ENCODE measurements around the gene CDHR3. TPM values are rescaled to one million over a fixed set of nuclear protein-coding genes. Genes with fewer than 3 reads are reported as not detected.
A peak's percentile ranks its signal among the peaks of the same experiment; 100 is the strongest.

CDHR3 gene
- total RNA-seq, 1 donor from 2014 or later: 1.4 TPM

GRCh38 chr7:106065575-106066500 is 102.8 kb downstream of the CDHR3 start:
- Histone ChIP-seq H2AFZ (replicated peaks) (peak overlapping the region; percentile 38), H3K4me1 (peaks cover 25% of the 10 kb centered on the region), H3K4me3 (no peak overlapping the region), H3F3A (ENCODE audit: low read depth) (peaks cover 11% of the 10 kb centered on the region), H3K4me2 (peak overlapping the region; percentile 42), H3K36me3 (no peaks in the 10 kb centered on the region), H3K79me2 (ENCODE audit: low read depth) (no peaks in the 10 kb centered on the region), H4K20me1 (ENCODE audit: low read depth) (no peaks in the 10 kb centered on the region), H3K27ac (peak overlapping the region; percentile 67), H3K27me3 (no peaks in the 10 kb centered on the region), H3K9me3 (ENCODE audit: low read depth) (no peaks in the 10 kb centered on the region), H3K9ac (no peak overlapping the region)
- peaks cover 45% of the 10 kb centered on the region for H3K4me1 Mint-ChIP-seq
- peaks cover 12% of the 10 kb centered on the region for H3K27me3 Mint-ChIP-seq (ENCODE audit: insufficient read depth, low read depth)
- no peaks in the 10 kb centered on the region for H3K36me3 Mint-ChIP-seq
- H3K27ac Mint-ChIP-seq: peak overlapping the region; percentile 77
- H3K4me3 Mint-ChIP-seq: peak overlapping the region; percentile 43
- TF ChIP-seq CTCF (IDR thresholded peaks at IDR 0.05) (no peak), EZH2 (IDR thresholded peaks at IDR 0.05) (no peak)
- H3K9me3 Mint-ChIP-seq: peaks cover 7% of the 10 kb centered on the region
- peak; percentile 67 for DNase-seq (ENCODE audit: low spot score)

- Histone ChIP-seq H3F3A (ENCODE audit: low read depth) (peaks cover 11% of the 10 kb centered on the region), H3K4me3 (no peak overlapping the region), H3K27me3 (no peaks in the 10 kb centered on the region), H3K9ac (no peak overlapping the region), H3K27ac (no peak overlapping the region), H4K20me1 (ENCODE audit: low read depth) (no peaks in the 10 kb centered on the region), H2AFZ (replicated peaks) (no peak overlapping the region), H3K9me3 (ENCODE audit: low read depth) (no peaks in the 10 kb centered on the region), H3K36me3 (no peaks in the 10 kb centered on the region), H3K4me1 (peaks cover 25% of the 10 kb centered on the region), H3K4me2 (no peak overlapping the region), H3K79me2 (ENCODE audit: low read depth) (no peaks in the 10 kb centered on the region)
- Mint-ChIP-seq H3K27ac (no peak overlapping the region), H3K27me3 (ENCODE audit: insufficient read depth, low read depth) (peaks cover 9% of the 10 kb centered on the region), H3K9me3 (no peaks in the 10 kb centered on the region), H3K4me1 (peaks cover 41% of the 10 kb centered on the region), H3K4me3 (no peak overlapping the region), H3K36me3 (no peaks in the 10 kb centered on the region)
- no peak for DNase-seq (ENCODE audit: low spot score)
- TF ChIP-seq CTCF (IDR thresholded peaks at IDR 0.05): no peak
- TF ChIP-seq EZH2phosphoT487 (IDR thresholded peaks at IDR 0.05): no peak
- TF ChIP-seq EZH2 (IDR thresholded peaks at IDR 0.05): no peak
Observed at GRCh38 chr7:106067678-106068077, 104.6 kb downstream of the CDHR3 start.

GRCh38 chr7:106068538-106068961 is 105.5 kb downstream of the CDHR3 start:
- Histone ChIP-seq H3K27ac (no peak overlapping the region), H3K4me3 (no peak overlapping the region), H3K9ac (no peak overlapping the region), H3K9me3 (ENCODE audit: low read depth) (no peaks in the 10 kb centered on the region), H3F3A (ENCODE audit: low read depth) (peaks cover 11% of the 10 kb centered on the region), H3K27me3 (no peaks in the 10 kb centered on the region), H3K36me3 (no peaks in the 10 kb centered on the region), H2AFZ (replicated peaks) (no peak overlapping the region), H3K79me2 (ENCODE audit: low read depth) (no peaks in the 10 kb centered on the region), H3K4me1 (peaks cover 19% of the 10 kb centered on the region), H3K4me2 (no peak overlapping the region), H4K20me1 (ENCODE audit: low read depth) (no peaks in the 10 kb centered on the region)
- TF ChIP-seq EZH2 (IDR thresholded peaks at IDR 0.05) (no peak), CTCF (IDR thresholded peaks at IDR 0.05) (no peak), EZH2phosphoT487 (IDR thresholded peaks at IDR 0.05) (no peak)
- no peak overlapping the region for H3K27ac Mint-ChIP-seq
- no peak for DNase-seq (ENCODE audit: low spot score)
- no peak overlapping the region for H3K4me3 Mint-ChIP-seq
- H3K27me3 Mint-ChIP-seq (ENCODE audit: insufficient read depth, low read depth): peaks cover 9% of the 10 kb centered on the region
- no peaks in the 10 kb centered on the region for H3K9me3 Mint-ChIP-seq
- H3K4me1 Mint-ChIP-seq: peaks cover 37% of the 10 kb centered on the region
- H3K36me3 Mint-ChIP-seq: no peaks in the 10 kb centered on the region

Data from neural progenitor cell (in vitro differentiated cells).